HG02798 (cell line): ENCODE measurements around the gene LRRTM4.

ENCODE experiments used
- ATAC-seq: cut with Tn5 transposase; IDR thresholded peaks from one replicate; pipeline ENCODE4 v1.9.1; 2021; ENCODE audit warnings: mild to moderate bottlenecking; ENCODE audit not compliant: unreplicated experiment, poor library complexity

Gene LRRTM4

DNA sequence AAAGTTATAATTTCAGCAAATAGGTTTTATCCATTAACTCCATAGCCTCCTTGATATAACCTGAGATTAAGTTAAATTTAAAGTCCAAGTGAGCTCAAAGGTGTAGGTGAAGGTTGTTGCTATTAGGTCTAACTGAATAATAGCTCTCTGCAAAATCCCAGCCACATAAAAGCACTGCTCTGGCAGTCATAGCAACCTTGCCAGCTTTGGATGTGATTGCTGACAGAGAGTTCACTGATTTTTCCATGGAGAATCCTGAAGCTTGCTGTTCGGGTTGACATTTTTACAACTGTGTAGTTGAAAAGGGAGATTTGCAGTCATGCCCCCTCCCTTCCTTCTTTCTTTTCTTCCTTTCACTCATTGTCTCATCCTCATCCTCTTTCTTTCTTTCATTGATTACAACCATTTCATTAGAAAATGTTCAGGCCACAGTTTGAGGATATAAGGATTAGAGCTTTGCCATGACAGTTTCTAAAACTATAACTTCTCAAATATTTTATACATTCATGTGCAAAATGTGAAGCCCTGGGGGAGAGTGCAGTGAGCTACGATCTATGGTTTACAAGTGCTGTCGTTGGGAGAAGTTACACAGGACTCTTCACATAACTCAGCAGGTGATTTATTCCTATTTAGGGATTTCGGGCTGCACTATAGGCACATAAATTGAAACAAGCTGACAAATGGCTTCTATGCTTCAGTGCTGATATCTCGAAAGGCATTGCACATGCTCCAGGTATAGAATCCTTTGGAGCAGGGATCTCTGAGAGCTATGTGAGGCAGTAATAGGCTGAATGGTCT lies 193.8 kb downstream of the LRRTM4 start:
- ATAC-seq = no peak

DNA sequence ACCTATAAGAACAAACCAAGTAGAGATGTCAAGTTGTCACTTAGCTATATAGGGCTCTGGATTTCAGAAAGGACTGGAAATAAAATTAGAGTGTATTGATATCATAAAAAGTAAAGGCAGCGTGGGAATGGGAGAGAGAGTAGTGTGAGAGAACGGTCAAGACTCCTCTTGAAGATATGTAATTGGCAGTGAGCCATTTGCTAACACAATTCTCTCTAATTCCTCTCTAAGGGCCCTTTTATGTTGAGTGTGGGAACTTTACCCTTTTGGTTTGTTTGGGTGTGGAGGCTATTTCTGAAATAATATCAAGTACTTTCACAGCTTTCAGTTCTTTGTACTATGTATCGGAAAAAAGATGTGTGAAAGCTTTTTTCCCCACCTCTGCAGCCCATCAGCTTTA lies 196.8 kb downstream of the LRRTM4 start:
- no peak for ATAC-seq

GRCh38 chr2:77322431-77322830 lies 199.7 kb downstream of the LRRTM4 start:
- no peak for ATAC-seq

GRCh38 chr2:77314721-77315120 lies 207.5 kb downstream of the LRRTM4 start:
- no peak for ATAC-seq

DNA sequence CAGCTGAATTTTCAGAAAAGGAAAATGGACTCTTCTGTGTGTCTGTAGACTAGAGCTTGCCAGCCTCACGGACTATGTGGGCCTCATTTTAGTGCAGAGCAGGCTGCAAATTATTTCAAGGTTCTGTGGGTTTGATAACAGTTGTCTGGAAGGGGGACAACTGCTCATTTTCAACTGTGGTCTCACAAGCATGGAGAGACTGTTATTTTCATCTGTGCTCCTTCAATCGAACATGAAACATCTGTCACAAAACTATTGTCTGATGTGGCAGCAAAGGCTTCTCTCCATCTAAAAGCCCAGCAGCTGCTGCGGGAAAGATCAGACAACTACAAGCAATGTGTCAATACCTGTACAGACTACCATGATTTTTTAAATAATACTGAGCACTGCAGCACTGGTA lies 211.8 kb downstream of the LRRTM4 start:
- no peak for ATAC-seq

DNA sequence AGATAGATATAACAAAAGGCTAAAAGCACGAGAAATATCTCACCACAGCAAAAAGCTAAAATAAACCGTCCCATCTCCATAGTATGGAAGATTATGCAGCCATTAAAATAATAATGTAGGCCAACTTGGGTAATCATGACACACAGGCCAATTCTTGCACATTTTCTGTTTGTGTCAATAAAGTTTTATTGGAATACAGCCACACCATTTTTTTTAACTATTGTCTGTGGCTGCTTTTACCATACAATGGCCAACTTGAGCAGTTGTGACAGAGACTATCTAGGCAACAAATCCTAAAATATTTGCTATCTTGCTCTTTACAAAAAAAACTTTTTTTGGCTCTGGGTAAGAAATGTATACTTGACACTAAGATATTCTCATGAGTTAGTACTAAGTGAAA lies 212.5 kb downstream of the LRRTM4 start:
- no peak for ATAC-seq

GRCh38 chr2:77301441-77301840 lies 220.7 kb downstream of the LRRTM4 start:
- no peak for ATAC-seq

DNA sequence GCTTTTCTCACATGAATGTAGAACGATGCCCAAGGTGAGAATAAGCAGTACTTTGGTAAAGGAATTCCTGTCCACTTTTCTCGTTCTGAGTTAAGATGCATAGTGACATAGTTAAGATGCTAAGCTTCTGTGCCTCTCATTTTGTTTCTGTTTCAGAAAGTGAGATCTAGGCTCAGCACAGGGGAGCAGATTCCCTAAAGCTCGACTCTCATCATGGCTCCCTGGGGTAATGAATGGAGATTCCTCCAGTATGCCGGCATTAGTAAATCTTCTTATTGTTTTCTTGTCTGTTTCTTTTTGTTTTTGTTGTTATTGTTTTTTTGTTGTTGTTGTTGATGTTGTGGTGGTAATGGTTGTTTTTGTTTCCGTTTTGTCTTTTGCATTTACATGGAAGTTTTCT lies 225.4 kb downstream of the LRRTM4 start:
- ATAC-seq = no peak

- no peak for ATAC-seq
Measured at GRCh38 chr2:77294474-77294873, 227.7 kb downstream of the LRRTM4 start.

DNA sequence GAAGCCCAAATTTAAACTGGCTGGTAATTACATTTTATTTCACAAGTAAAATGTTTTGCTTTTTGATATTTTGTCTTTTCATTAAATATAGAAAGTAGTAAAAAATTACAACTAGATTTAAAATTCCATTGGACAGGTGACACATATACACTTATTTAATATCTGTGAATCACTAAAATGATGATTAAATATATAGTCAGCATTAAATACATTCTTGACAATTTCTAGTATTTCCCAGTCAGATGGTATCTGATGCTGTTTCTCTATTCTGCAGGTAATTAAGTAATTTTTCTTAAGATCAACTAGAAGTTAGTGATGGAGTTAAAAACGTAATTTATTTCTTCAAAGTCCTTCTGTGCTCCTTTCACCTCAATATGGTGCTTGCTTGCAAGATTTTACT lies 237.8 kb downstream of the LRRTM4 start:
- no peak for ATAC-seq

DNA sequence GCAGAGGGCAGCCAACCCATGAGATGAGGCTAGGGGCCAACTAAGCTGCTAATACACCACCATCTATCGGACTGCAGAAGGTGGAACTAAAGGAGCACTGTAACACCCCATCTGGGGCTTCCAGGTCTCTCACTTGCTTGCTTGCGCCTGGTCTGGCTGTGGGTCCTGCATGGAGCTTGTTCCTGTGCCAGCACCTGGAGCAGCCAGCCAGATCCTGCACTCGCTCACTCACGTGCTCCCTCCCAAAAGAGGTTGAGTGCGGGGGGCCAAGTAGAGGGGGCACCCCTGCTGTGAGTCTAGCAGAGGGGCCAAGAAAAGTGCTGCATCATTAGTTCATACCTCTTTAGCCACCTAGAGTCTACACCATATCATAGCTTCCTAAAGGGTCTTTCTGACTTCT lies 250.9 kb downstream of the LRRTM4 start:
- no peak for ATAC-seq

DNA sequence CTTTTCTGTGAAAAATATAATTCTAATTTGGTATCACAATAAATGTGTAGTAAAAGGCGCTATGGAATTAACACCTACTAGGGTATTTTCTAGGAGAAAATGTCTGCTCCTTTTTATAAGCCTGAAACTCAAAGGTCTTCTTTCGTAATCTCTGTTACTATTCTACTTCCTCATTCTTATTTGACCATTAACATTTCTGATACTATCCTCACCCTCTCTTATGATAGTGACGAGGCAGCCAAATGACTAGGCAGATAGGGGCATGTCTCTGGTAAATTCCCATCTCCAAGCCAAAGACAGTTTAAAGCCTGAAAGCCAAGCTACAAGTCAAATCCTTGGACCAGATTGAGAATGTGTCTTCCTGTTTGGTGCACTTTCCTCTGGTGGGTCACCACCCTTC lies 251.7 kb downstream of the LRRTM4 start:
- no peak for ATAC-seq

GRCh38 chr2:77268626-77269025 lies 253.6 kb downstream of the LRRTM4 start:
- no peak for ATAC-seq

DNA sequence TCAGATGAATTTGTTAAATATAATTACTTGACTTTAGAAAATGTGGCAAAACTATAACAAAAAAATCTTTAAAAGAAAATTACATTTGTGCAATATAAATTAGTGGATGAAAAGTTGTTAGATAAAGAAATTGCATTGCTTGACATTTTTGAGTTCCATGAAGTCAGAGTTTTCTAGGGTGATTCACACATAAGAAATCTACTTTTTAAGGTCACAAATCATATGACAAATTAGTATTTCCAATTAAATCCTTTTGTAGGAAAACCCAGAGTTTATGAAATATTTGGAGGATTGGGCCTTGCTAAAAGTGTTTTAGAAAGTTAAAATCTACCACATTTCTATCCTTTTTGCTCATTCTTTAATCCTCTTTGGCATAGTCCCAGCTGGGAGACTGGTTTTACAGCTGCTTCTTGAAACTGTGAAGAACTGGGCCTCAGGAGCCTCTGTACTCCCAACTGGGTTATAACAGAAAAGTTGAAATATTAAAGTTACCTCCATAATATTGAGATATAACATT lies 289.2 kb downstream of the LRRTM4 start:
- no peak for ATAC-seq

GRCh38 chr2:77228391-77228790 lies 293.8 kb downstream of the LRRTM4 start:
- ATAC-seq = no peak

- no peak for ATAC-seq
Measured at GRCh38 chr2:77210725-77211124, 311.5 kb downstream of the LRRTM4 start.

DNA sequence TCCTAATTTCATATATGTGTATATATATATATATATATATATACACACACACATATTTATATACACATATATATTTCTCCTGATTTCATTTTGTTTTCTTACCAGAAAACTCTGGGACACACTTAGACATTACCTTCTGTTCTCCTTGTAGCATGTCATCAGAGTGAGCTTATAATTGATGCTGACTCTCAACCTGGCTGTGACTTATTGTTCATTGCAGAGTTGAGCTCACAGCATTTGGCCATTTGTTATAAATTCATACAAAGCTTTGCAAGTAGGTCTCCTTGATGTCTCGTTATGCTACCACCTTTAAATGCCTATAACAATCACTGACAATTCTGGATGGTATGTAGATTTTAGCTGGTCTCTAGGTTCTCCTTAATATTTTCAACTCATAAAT lies 314.8 kb downstream of the LRRTM4 start:
- no peak for ATAC-seq

DNA sequence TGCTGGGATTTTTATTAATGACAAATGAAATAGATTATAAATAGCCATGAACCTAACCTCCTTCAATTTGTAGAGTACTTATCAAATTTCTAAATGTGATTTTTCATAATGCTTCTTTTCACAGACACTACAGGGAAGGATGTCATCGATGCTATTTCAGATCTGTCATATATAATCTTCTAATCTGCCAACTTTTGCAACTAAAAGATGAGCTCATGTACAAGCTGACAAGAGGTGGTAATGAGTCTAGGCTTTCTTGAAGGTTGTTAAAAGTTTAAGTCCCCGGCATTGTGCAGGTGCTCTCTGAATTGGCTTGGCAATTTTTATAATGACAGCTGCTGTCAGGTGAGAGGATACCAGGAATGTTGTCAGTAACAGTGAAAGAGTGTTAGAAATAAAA lies 320.4 kb downstream of the LRRTM4 start:
- no peak for ATAC-seq

GRCh38 chr2:77199411-77199810 lies 322.8 kb downstream of the LRRTM4 start:
- no peak for ATAC-seq

DNA sequence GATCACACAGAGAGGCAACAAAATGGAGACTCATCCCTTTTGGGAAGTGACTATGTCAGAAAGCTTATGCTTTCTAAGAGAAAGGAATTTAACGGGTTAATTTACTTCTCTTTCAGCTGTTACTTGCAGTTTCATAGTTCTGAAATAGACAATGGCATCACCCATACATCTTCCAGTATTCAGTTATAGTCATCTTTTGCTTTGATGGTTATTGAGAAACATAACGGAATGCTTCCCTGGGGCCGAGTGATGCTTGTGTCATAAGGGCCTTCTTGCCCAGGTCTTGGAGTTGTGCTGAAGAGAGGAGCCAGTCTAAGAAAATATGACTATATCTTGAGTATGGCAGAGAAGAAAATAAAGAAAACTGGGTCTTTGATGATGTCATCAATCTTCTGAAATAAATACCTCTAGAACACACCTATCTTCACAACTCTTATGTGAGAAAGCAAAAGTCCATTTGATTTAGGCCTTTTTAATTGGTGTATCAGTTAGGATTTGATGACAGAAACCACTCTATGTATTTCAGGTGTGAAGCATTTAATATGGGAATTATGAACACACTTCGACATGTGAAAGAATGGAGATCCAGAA lies 328.2 kb downstream of the LRRTM4 start:
- ATAC-seq = no peak

DNA sequence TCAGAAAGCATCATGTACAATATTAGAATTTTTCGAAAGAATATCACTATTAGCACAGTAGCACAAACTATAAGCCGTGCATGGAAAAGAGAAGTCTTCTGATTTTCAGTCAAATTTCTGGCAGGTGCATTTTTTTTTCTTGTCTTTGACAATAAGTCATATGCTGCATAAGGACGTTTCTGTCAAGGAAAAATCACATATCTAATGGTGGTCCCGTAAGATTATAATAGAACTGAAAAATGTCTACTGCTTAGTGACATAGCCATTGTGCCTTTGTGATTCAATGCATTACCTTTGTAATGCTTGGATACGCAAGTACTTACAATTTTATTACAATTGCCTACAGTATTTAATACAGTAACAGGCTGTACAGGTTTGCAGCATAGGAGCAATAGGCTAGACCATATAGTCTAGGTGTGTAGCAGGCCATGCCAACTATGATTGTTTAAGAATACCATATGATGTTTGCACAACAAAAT lies 329.3 kb downstream of the LRRTM4 start:
- ATAC-seq = no peak

- ATAC-seq = no peak
Measured at GRCh38 chr2:77191665-77192064, 330.5 kb downstream of the LRRTM4 start.
